ENCODE data around the gene APBA1.

GRCh38 chr9:69660304-69660703 lies 11.9 kb downstream of the APBA1 start:
- TF ChIP-seq EZH2 (IDR thresholded peaks at IDR 0.05): no peak
- no peak for TF ChIP-seq CTCF (IDR thresholded peaks at IDR 0.05)
- no peak for TF ChIP-seq EZH2phosphoT487 (IDR thresholded peaks at IDR 0.05)

Measured in neural progenitor cell (in vitro differentiated cells).